NCI-H510A (cell line): ENCODE measurements around the gene JAML.
A peak's percentile ranks its signal among the peaks of the same experiment; 100 is the strongest.

ENCODE experiments used
- DNase-seq: peaks from one replicate; lab custom pipeline; 2025; lab: John Stamatoyannopoulos, UW

The JAML gene

GRCh38 chr11:118167906-118168305, 56.9 kb downstream of the JAML start:
- DNase-seq, result no peak

GRCh38 chr11:118167253-118167652, 57.6 kb downstream of the JAML start:
- DNase-seq, result no peak

GRCh38 chr11:118166641-118167040, 58.2 kb downstream of the JAML start:
- no peak for DNase-seq

- no peak for DNase-seq
These were observed 59.9 kb downstream of the JAML start for GRCh38 chr11:118164885-118165284.

- DNase-seq, result no peak
These were observed 61.3 kb downstream of the JAML start for GRCh38 chr11:118163494-118163893.

GRCh38 chr11:118162846-118163245, 62.0 kb downstream of the JAML start:
- no peak for DNase-seq

- DNase-seq, result no peak
These were observed 63.0 kb downstream of the JAML start for GRCh38 chr11:118161786-118162185.

GRCh38 chr11:118157186-118157895, 67.5 kb downstream of the JAML start:
- DNase-seq, result no peak

GRCh38 chr11:118156531-118157185, 68.2 kb downstream of the JAML start:
- peak; percentile 54 for DNase-seq

- DNase-seq, result no peak
These were observed 68.9 kb downstream of the JAML start for GRCh38 chr11:118155776-118156530.

GRCh38 chr11:118154641-118155040, 70.2 kb downstream of the JAML start:
- no peak for DNase-seq

- DNase-seq, result no peak
These were observed 70.8 kb downstream of the JAML start for GRCh38 chr11:118153976-118154375.

GRCh38 chr11:118153516-118153915, 71.3 kb downstream of the JAML start:
- DNase-seq, result no peak

- DNase-seq, result peak; percentile 63
These were observed 72.0 kb downstream of the JAML start, which contains the start of gene SCN4B for GRCh38 chr11:118152552-118153471. SCN4B (minus strand) TSS chr11:118152823; CDS start chr11:118152673, 150 bp downstream.

- no peak for DNase-seq
These were observed 72.7 kb downstream of the JAML start for GRCh38 chr11:118152020-118152551.

GRCh38 chr11:118151431-118151830, 73.4 kb downstream of the JAML start:
- DNase-seq, result no peak

- no peak for DNase-seq
These were observed 75.3 kb downstream of the JAML start for GRCh38 chr11:118149493-118149892.

- DNase-seq, result no peak
These were observed 76.0 kb downstream of the JAML start for GRCh38 chr11:118148856-118149255.

- no peak for DNase-seq
These were observed 76.6 kb downstream of the JAML start for GRCh38 chr11:118148240-118148639.

GRCh38 chr11:118147502-118147901, 77.3 kb downstream of the JAML start:
- DNase-seq, result no peak

GRCh38 chr11:118146554-118146953, 78.3 kb downstream of the JAML start:
- DNase-seq, result no peak
